ENCODE data around the gene BPIFA1. TPM values are rescaled to one million over a fixed set of nuclear protein-coding genes. Genes with fewer than 3 reads are reported as not detected.

Gene BPIFA1
- total RNA-seq, 4 donors from 2014 or later, result not detected

DNA sequence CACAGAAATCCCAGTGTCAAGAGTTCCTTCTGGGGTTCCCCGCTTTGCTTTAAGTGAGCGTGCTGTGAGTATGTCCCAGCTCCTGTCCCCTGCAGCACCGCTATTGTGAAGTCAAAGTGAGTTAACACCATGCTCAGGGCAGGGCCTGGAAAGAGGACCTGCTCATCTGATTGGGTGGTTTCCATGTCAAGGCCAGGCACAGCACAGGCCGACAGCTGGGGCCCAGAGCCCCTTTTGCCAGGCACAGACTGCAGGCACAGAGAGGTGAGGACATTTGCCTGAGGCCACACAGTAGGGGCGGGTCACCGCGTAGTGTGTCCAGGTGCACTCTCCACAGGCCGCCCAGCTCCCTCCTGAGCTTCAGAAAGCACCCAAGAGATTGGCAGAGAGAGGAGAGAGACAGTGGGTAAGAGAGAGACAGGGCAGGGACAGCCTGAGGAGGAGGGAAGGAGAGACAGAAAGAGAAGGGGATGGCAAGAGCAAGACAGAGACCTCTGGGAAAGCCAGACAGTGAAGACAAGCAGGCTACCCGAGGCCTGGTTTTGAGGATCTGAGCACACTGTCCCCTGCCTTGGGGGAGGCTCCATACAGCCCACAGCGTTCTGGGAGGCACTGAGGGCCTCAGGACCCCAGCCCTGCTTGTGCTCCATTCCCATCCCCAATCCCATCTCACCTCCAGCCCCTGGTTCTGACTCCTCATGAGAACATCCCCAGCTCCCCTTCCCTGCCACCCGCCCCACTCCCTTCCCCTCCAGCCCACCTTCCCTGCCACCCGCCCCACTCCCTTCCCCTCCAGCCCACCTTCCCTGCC lies 40.7 kb downstream of the BPIFA1 start:
- no peak for DNase-seq (ENCODE audit: low spot score)
- TF ChIP-seq, protein P1, sequence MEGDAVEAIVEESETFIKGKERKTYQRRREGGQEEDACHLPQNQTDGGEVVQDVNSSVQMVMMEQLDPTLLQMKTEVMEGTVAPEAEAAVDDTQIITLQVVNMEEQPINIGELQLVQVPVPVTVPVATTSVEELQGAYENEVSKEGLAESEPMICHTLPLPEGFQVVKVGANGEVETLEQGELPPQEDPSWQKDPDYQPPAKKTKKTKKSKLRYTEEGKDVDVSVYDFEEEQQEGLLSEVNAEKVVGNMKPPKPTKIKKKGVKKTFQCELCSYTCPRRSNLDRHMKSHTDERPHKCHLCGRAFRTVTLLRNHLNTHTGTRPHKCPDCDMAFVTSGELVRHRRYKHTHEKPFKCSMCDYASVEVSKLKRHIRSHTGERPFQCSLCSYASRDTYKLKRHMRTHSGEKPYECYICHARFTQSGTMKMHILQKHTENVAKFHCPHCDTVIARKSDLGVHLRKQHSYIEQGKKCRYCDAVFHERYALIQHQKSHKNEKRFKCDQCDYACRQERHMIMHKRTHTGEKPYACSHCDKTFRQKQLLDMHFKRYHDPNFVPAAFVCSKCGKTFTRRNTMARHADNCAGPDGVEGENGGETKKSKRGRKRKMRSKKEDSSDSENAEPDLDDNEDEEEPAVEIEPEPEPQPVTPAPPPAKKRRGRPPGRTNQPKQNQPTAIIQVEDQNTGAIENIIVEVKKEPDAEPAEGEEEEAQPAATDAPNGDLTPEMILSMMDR (IDR thresholded peaks at IDR 0.05), result no peak
- ATAC-seq (ENCODE audit: low FRiP score), result no peak

DNA sequence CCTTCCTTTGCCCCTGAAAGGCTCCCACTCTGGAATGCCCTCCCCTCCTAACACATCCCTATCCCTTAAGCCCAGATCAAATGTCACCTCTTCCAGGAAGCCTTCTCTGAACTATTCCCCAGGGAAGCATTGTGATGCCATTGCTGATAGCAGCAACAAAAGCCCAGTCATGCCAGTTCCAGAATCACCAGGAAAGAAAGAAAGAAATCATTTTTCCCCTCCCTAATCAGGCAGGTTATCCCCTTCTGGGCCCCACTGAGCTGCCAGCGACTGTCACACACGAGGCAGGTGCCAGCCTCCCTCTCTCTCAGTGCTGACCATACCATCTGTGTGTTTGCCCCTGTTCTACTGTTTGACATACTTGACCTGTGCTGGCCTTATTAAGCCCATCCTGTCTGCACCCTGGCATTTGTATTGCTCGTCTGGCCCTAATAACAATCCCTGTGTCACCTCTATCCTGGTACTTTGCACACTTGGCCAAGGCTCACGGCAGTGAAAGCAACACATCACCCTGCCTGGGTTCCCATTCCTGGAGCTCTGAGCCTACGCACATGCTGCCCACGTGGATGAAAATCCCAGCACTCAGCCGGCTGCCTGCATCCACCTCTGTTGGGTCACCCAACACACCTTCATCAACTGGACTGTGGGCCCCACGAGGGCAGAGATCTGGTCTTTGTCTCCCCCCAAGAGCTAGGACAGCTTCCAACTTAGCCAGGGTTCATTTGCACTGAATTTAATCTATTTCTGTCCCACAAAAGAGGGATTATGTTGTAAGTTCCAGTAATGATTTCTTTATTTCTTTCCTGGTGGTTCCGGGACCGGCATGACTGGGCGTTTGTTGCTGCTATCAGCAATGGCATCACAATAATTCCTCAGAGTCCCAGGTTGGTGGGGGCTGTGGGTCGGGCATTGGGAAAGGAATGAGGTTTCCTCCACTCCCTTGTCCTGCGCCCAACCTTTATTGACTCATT lies 42.0 kb downstream of the BPIFA1 start:
- ATAC-seq (ENCODE audit: low FRiP score) (no peak), DNase-seq (ENCODE audit: low spot score) (no peak)
- TF ChIP-seq, protein P1 (IDR thresholded peaks at IDR 0.05), result no peak

DNA sequence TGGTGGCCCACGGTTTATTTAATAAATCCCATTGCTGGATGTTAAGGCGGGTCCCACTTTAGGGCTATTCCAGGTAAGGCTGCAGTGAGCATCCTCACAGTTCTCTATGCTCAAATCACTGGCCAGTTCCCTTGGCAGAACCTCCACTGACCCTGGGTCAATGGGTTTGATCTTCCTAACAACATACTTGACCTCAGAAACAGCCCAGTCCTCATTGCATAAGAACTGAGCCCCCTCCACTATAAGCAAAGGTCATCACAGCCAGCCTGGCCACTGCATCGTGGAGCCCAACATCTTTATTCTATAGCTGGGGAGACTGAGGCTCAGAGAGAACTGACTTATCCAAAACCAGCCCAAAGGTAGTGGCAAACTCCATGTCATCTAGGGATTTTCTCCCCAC lies 42.9 kb downstream of the BPIFA1 start:
- DNase-seq (ENCODE audit: low spot score) (no peak), ATAC-seq (ENCODE audit: low FRiP score) (no peak)
- TF ChIP-seq, protein P1 (IDR thresholded peaks at IDR 0.05), result no peak

DNA sequence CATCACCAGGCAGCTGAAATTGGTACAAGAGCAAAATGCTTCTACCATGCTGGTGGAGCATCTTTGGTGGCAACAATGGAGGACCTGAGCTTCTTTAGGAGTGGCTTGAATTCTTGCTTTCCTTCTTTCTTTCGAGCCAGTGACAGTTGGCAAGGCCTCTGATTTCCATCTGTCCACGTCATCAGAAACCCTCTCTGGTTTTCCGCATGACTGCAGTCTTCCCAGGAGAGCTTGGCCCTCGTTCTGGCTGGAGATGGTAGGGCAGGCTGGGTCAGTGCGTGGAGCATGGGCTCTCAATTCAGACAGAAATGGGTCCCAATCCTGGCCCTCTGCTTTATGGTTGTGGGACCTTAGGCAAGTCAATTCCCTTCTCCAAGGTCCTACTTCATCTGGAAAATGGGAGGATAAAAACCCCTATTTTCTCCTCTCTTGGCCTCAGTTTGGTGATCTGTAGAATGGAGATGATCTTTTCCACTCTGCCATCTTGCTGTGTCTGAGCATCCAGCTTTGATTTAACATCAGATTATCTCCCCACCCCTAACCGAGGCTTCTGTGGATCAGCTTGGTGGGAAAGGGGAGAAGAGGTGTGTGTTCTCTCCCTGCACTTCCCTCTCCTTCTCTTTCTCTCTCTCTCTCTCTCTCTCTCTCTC lies 43.6 kb downstream of the BPIFA1 start:
- ATAC-seq (ENCODE audit: low FRiP score) (no peak), DNase-seq (ENCODE audit: low spot score) (no peak)
- TF ChIP-seq, protein P1 (IDR thresholded peaks at IDR 0.05), result no peak

DNA sequence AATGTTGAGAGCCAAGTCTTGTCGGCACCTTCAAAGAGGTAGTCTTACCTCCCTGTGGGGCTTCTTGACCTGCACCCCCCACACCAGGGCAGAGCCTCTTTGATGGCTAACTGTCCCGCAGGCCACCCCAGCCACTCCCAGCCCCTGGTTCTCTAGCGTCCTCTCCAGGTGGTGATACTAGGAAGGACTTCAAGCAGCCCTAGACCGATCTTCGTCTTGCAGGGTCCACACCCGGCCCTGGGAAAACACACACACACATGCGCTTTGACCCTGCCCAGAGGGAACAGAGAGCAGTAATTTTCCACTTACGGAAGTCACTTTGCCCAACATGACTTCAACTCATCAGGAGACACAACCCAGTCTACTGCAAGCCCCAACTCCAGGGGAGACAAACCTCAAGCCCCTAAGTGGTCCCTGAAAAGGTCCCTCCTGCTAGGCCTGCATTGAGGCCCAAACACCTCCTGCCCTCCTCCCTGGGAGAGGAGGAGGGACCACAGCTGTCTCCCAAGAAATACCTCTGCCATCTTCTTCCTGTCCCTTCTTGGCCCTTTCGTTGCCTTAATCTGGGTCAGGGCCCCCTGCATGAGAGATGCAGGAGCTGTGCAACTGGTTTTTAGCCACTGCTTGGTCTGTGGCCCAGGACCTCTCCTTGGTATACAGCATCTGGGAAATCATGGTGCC lies 44.3 kb downstream of the BPIFA1 start:
- ATAC-seq (ENCODE audit: low FRiP score), result no peak
- TF ChIP-seq, protein P1 (IDR thresholded peaks at IDR 0.05), result no peak
- DNase-seq (ENCODE audit: low spot score), result no peak

DNA sequence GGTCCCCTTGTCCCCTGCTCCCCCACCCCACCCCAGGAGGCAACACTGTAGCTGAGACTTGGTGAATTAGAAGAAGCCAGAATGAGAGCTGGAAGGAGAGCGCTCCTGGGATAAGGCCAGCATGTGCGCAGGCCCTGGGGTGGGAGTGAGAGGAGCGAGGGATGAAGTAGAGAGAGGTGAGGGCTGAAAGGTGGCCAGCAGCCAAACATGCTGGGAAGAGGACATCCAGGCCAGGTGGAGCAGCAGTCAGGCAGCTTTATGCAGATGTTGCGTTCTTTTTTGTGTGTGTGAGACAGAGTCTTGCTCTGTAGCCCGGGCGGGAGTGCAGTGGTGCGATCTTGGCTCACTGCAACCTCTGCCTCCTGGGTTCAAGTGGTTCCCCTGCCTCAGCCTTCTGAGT lies 45.0 kb downstream of the BPIFA1 start:
- DNase-seq (ENCODE audit: low spot score) (no peak), ATAC-seq (ENCODE audit: low FRiP score) (no peak)
- TF ChIP-seq, protein P1 (IDR thresholded peaks at IDR 0.05), result no peak
